Subcutaneous adipose tissue (tissue), 4 donors: ENCODE measurements around the gene LPCAT3. TPM values are rescaled to one million over a fixed set of nuclear protein-coding genes. Genes with fewer than 3 reads are reported as not detected.

Experiments used
- CTCF ChIP-seq: fragments of 450-650 bp; IDR thresholded peaks from one replicate; pipeline ENCODE4 v1.5.1; 2016; ENCODE audit warnings: low read depth, mild to moderate bottlenecking, control low read depth, antibody characterized with exemption, moderate library complexity
- total RNA-seq, 4 donors: library from RNA; depleted of rRNA; stranded (reverse); fragments of >200 nt; gene quantifications; one replicate each; pipeline ENCODE4 v1.1.0, GENCODE V29; 2016

Gene LPCAT3
- total RNA-seq, 4 donors from 2014 or later: 21.8 to 55.9 (median 27.1) TPM

- no peak for TF ChIP-seq CTCF
Observed at GRCh38 chr12:6977653-6978052, 40.6 kb downstream of the LPCAT3 start.

DNA sequence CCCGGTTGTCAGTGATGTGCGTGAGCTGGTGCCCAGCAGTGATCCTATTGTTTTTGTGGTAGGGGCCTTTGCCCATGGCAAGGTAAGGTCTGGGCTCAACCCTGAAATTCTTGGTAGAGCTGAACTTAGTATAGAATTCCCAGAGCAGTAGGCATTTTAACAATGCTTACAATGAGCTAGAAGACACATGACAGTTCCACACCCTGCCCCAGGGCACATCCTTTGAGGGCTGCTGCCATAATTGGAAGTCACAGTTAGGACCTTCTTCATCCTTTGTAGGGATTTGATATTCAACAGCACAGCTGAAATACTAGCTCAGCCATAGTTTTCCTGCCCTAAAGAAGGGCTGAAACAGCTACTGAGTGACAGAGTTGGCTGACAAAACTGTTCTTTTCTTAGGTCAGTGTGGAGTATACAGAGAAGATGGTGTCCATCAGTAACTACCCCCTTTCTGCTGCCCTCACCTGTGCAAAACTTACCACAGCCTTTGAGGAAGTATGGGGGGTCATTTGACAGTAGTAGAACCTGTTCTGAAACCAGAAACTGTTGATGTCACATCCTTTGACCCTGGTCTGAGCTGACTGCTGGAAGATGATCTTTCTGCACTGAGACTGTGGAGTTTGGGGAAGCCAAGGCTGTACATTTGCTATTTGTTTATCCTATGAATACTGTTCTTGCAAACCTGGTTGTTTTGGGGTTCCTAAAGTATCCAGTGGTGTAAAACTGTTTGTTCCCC, 42.8 kb downstream of the LPCAT3 start:
- TF ChIP-seq CTCF: no peak

DNA sequence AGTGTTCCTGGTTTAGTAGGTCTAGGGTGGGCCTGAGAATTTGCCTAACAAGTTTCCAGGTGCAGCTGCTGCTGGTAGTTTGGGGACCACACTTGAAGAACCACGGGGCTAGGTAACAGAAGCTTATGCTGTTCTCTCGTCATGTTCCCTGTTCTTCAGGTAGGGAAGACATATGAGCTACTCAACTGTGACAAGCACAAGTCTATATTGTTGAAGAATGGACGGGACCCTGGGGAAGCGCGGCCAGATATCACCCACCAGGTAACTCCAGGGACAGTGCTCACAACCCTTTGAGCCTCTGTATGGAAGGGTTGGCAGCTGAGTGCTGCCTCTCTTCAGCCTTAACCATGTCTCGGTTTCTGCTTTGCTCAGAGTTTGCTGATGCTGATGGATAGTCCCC, 44.1 kb downstream of the LPCAT3 start:
- no peak for TF ChIP-seq CTCF

GRCh38 chr12:6970096-6970527, 48.2 kb downstream of the LPCAT3 start:
- TF ChIP-seq CTCF: no peak

DNA sequence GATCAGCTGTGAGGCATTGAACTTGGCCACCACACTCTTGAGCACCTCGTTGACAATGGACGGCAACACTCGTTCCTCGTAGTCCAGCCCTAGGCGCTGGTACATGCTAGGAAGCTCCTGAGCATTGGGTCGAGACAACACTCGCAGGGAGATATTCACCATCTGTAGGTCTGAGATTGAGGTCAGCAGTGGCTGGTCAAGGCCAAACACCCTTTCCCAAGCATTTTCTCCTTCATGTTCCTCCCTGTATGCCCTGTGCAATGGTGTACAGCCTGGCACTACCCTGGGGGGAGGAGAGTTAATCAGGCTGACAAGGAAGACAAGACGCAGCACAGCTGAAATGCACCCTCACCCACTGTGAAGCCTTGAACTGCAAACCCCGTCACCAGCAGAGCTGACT, 49.9 kb downstream of the LPCAT3 start:
- TF ChIP-seq CTCF: no peak

GRCh38 chr12:6967651-6968100, 50.6 kb downstream of the LPCAT3 start:
- TF ChIP-seq CTCF: no peak

DNA sequence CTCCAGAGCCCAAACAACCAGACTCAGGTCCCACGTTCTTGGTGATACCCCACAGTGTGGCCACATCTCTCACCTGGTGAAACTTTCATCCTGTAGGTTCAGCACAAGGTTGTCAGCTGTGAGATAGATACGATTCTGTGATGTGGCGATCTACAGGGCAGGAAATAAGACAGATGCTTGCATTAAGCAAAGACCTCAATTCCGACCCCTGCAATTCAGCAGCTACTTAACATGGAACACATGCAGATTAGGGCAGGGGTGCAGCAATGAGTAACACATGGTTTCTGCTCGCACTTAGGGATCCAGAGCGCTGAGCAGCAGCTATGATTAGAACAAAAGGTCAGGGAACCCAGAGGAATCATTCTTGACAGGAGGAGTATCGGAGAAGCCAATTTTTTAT, 51.9 kb downstream of the LPCAT3 start:
- no peak for TF ChIP-seq CTCF
